Measurements from ENCODE around the gene PLPP1. TPM values are rescaled to one million over a fixed set of nuclear protein-coding genes. Genes with fewer than 3 reads are reported as not detected.

PLPP1 gene
- total and polyA plus RNA-seq, 2 experiments from 2014 or later, result 39.1 to 97.1 TPM

- Mint-ChIP-seq H3K27ac (peak overlapping the region; percentile 72), H3K9me3 (no peaks in the 10 kb centered on the region), H3K4me3 (no peak overlapping the region), H3K36me3 (ENCODE audit: low read depth) (no peaks in the 10 kb centered on the region; the same call in 2 of the 3 replicates), H3K27me3 (ENCODE audit: insufficient read depth, low read depth, poor library complexity) (peaks cover 5% of the 10 kb centered on the region), H3K4me1 (peaks cover 24% of the 10 kb centered on the region)
- no peak for TF ChIP-seq REST (IDR thresholded peaks at IDR 0.05; ENCODE audit: unreplicated experiment)
- no peak for TF ChIP-seq JUNB (IDR thresholded peaks at IDR 0.05; ENCODE audit: unreplicated experiment)
- TF ChIP-seq ZNF331 (CRISPR knock-in tag; IDR thresholded peaks at IDR 0.05; ENCODE audit: low read depth), result no peak
- TF ChIP-seq ZNF462 (CRISPR knock-in tag; IDR thresholded peaks at IDR 0.05), result no peak
- TF ChIP-seq ZNF114 (CRISPR knock-in tag; IDR thresholded peaks at IDR 0.05), result no peak
- Histone ChIP-seq H3K4me1 (ENCODE audit: insufficient read depth) (peaks cover 20% of the 10 kb centered on the region), H2AFZ (no peak overlapping the region), H4K20me1 (replicated peaks; ENCODE audit: insufficient read depth) (peaks cover 10% of the 10 kb centered on the region; the same call in 1 of the 2 replicates), H3K27ac (ENCODE audit: low read depth) (peak overlapping the region; percentile 56), H3K9me2 (ENCODE audit: insufficient read depth) (peaks cover 6% of the 10 kb centered on the region; the same call in 1 of the 2 replicates), H3K36me3 (ENCODE audit: insufficient read depth) (no peaks in the 10 kb centered on the region), H3F3A (replicated peaks; ENCODE audit: low read depth) (no peaks in the 10 kb centered on the region), H3K79me2 (replicated peaks; ENCODE audit: insufficient read depth) (peaks cover 100% of the 10 kb centered on the region), H3K27me3 (ENCODE audit: insufficient read depth) (no peaks in the 10 kb centered on the region), H3K4me3 (no peak overlapping the region), H3K4me2 (no peak overlapping the region)
- ATAC-seq, result peak; percentile 36
- DNase-seq (ENCODE audit: low spot score), result no peak
Measured at GRCh38 chr5:55517804-55518203, 17.0 kb downstream of the PLPP1 start.
